Left ventricle myocardium inferior (tissue), 1 donor: Measurements from ENCODE around the gene CSPG5. TPM values are rescaled to one million over a fixed set of nuclear protein-coding genes. Genes with fewer than 3 reads are reported as not detected.

ENCODE experiments used
- DNase-seq: peaks from one replicate; pipeline ENCODE4 v3.0.0-alpha.2; 2020
- H3K27ac ChIP-seq: fragments of 200-600 bp; replicated peaks from 2 replicates; pipeline ENCODE4 v1.8.0; 2021
- H3K27me3 ChIP-seq: fragments of 200-600 bp; 2 replicates; pipeline ENCODE4 v1.8.0; 2021; ENCODE audit warnings: low read depth
- H3K36me3 ChIP-seq: fragments of 200-600 bp; 2 replicates; pipeline ENCODE4 v1.8.0; 2021
- H3K4me1 ChIP-seq: fragments of 200-600 bp; 2 replicates; pipeline ENCODE4 v1.8.0; 2021
- H3K4me3 ChIP-seq: fragments of 200-600 bp; 2 replicates; pipeline ENCODE4 v1.8.0; 2021; ENCODE audit warnings: mild to moderate bottlenecking, moderate library complexity
- H3K9me3 ChIP-seq: fragments of 200-600 bp; replicated peaks from 2 replicates; pipeline ENCODE4 v1.8.0; 2021
- CTCF ChIP-seq: fragments of 200-600 bp; IDR thresholded peaks from 2 replicates; pipeline ENCODE4 v1.8.0; 2021; ENCODE audit warnings: antibody characterized with exemption, mild to moderate bottlenecking, borderline replicate concordance
- intact Hi-C: fragments of 100-400 bp; cut with micrococcal nuclease; formaldehyde crosslinking; loops from one replicate; pipeline ENCODE4 v1.11.0; 2022
- total RNA-seq: library from RNA; stranded (reverse); fragmentation: NEBNext Ultra II Directional; extraction: Animal tissue kit (Norgen Biotek cat#: 25700); gene quantifications from one replicate; pipeline ENCODE4 v1.2.1, GENCODE V29; 2021
- donor health status: DM: no; HTN: yes; CAD: no; lungs with severe emphysema.

CSPG5 gene
- total RNA-seq, 1 donor from 2014 or later, result 0.22 TPM

GRCh38 chr3:47592066-47592795 is 13.6 kb upstream of the CSPG5 start:
- H3K36me3 ChIP-seq, result peaks cover 47% of the 10 kb centered on the region
- H3K27me3 ChIP-seq, result no peaks in the 10 kb centered on the region
- peaks cover 13% of the 10 kb centered on the region for H3K4me1 ChIP-seq
- no peaks in the 10 kb centered on the region for H3K9me3 ChIP-seq
- TF ChIP-seq CTCF, result no peak
- no peak overlapping the region for H3K4me3 ChIP-seq
- no peak overlapping the region for H3K27ac ChIP-seq
- intact Hi-C loops, result no loop called here
- no peak for DNase-seq

- Histone ChIP-seq H3K9me3 (no peaks in the 10 kb centered on the region), H3K4me3 (no peak overlapping the region), H3K27ac (no peak overlapping the region), H3K27me3 (no peaks in the 10 kb centered on the region), H3K36me3 (peaks cover 67% of the 10 kb centered on the region), H3K4me1 (peaks cover 13% of the 10 kb centered on the region)
- intact Hi-C loops, result no loop called here
- no peak for DNase-seq
- TF ChIP-seq CTCF, result no peak
Measured at GRCh38 chr3:47590216-47590615, 11.6 kb upstream of the CSPG5 start.

GRCh38 chr3:47588587-47588986 is 9.9 kb upstream of the CSPG5 start:
- Histone ChIP-seq H3K27me3 (no peaks in the 10 kb centered on the region), H3K27ac (no peak overlapping the region), H3K4me3 (no peak overlapping the region), H3K9me3 (no peaks in the 10 kb centered on the region), H3K36me3 (peaks cover 68% of the 10 kb centered on the region), H3K4me1 (peaks cover 13% of the 10 kb centered on the region)
- TF ChIP-seq CTCF, result no peak
- no peak for DNase-seq
- intact Hi-C loops, result no loop called here

GRCh38 chr3:47588053-47588452 is 9.4 kb upstream of the CSPG5 start:
- Histone ChIP-seq H3K36me3 (peaks cover 64% of the 10 kb centered on the region), H3K27ac (no peak overlapping the region), H3K27me3 (no peaks in the 10 kb centered on the region), H3K9me3 (no peaks in the 10 kb centered on the region), H3K4me3 (no peak overlapping the region), H3K4me1 (peaks cover 13% of the 10 kb centered on the region)
- no peak for DNase-seq
- TF ChIP-seq CTCF, result no peak
- intact Hi-C loops, result no loop called here

- peaks cover 56% of the 10 kb centered on the region for H3K36me3 ChIP-seq
- intact Hi-C loops, result no loop called here
- H3K9me3 ChIP-seq, result no peaks in the 10 kb centered on the region
- no peak for TF ChIP-seq CTCF
- no peak overlapping the region for H3K4me3 ChIP-seq
- peaks cover 13% of the 10 kb centered on the region for H3K4me1 ChIP-seq
- DNase-seq, result no peak
- H3K27ac ChIP-seq, result no peak overlapping the region
- H3K27me3 ChIP-seq, result no peaks in the 10 kb centered on the region
Measured at GRCh38 chr3:47586746-47587145, 8.1 kb upstream of the CSPG5 start.
